ENCODE results near the gene TRPV4. TPM values are rescaled to one million over a fixed set of nuclear protein-coding genes. Genes with fewer than 3 reads are reported as not detected.

The TRPV4 gene
- total and polyA plus RNA-seq, 9 of the 15 experiments (the other 6 are each of a cell fraction or from before 2014, with no cell fraction given): 0.13 TPM; not detected in 8

- TF ChIP-seq E2F3 (CRISPR knock-in tag; IDR thresholded peaks at IDR 0.05): no peak
- no peak for TF ChIP-seq GABPB1 (CRISPR knock-in tag; IDR thresholded peaks at IDR 0.05)
- TF ChIP-seq BCL6 (CRISPR knock-in tag; IDR thresholded peaks at IDR 0.05): no peak
- no peak for TF ChIP-seq PHF8 (IDR thresholded peaks at IDR 0.05; ENCODE audit: borderline replicate concordance, low read length)
- TF ChIP-seq, protein P1, sequence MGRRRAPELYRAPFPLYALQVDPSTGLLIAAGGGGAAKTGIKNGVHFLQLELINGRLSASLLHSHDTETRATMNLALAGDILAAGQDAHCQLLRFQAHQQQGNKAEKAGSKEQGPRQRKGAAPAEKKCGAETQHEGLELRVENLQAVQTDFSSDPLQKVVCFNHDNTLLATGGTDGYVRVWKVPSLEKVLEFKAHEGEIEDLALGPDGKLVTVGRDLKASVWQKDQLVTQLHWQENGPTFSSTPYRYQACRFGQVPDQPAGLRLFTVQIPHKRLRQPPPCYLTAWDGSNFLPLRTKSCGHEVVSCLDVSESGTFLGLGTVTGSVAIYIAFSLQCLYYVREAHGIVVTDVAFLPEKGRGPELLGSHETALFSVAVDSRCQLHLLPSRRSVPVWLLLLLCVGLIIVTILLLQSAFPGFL (CRISPR knock-in tag; IDR thresholded peaks at IDR 0.05): no peak
- peak; percentile 79 for TF ChIP-seq ZFP36 (IDR thresholded peaks at IDR 0.05; ENCODE audit: low read depth, low read length, partially characterized antibody)
- TF ChIP-seq RBM25 (IDR thresholded peaks at IDR 0.05; ENCODE audit: low read depth, low read length, severe bottlenecking): peak; percentile 57
- TF ChIP-seq SIN3A (IDR thresholded peaks at IDR 0.05; ENCODE audit: borderline replicate concordance in 2 of 2, control insufficient read depth in 1 of 2, low read depth in 2 of 2, low read length in 2 of 2): no peak
- no peak for TF ChIP-seq ATF1 (CRISPR knock-in tag; IDR thresholded peaks at IDR 0.05)
- no peak for TF ChIP-seq ATF1 (tag; IDR thresholded peaks at IDR 0.05)
- no peak for TF ChIP-seq ARHGAP35 (IDR thresholded peaks at IDR 0.05; ENCODE audit: partially characterized antibody)
- no peak for TF ChIP-seq SIX5 (IDR thresholded peaks at IDR 0.05; ENCODE audit: borderline replicate concordance in 1 of 2, insufficient read depth in 1 of 2, low read depth in 1 of 2, low read length in 2 of 2)
- TF ChIP-seq BCOR (IDR thresholded peaks at IDR 0.05): peak; percentile 72
- TF ChIP-seq CBX1 (IDR thresholded peaks at IDR 0.05; ENCODE audit: low read depth): no peak
- TF ChIP-seq SIN3B (IDR thresholded peaks at IDR 0.05; ENCODE audit: low read depth): no peak
- no peak for TF ChIP-seq ELK1 (CRISPR knock-in tag; IDR thresholded peaks at IDR 0.05)
- TF ChIP-seq ZZZ3 (IDR thresholded peaks at IDR 0.05): no peak
- TF ChIP-seq PHTF2 (CRISPR knock-in tag; IDR thresholded peaks at IDR 0.05): no peak
- no peak for TF ChIP-seq NBN (IDR thresholded peaks at IDR 0.05; ENCODE audit: low read depth)
- TF ChIP-seq KDM1A (IDR thresholded peaks at IDR 0.05): peak; percentile 27 to 48; a peak in 3 of 4 replicates
- TF ChIP-seq E2F4 (CRISPR knock-in tag; IDR thresholded peaks at IDR 0.05; ENCODE audit: low read depth): no peak
These were observed 35.1 kb downstream of the TRPV4 start (continued) for GRCh38 chr12:109797905-109798669.
